Activated CD4-positive, alpha-beta memory T cell treated with anti-CD3 and anti-CD28 coated beads, Interleukin-2, amount 10 ng/mL, durations not matched to agents 7 days and 5 days (primary cell): ENCODE measurements around the gene NADK2. TPM values are rescaled to one million over a fixed set of nuclear protein-coding genes. Genes with fewer than 3 reads are reported as not detected.
"Not testable (repeated sequence)": the region's sequence is repeated elsewhere in the genome, so short reads cannot be mapped to it uniquely, and the experiment has no call there.

Experiments
- CTCF ChIA-PET: fragments of 350-600 bp; sonication (Branson Sonifier 250); formaldehyde crosslinking; loops from one replicate; lab custom pipeline; 2021; ENCODE audit warnings: antibody characterized with exemption, inconsistent platforms; lab: Charles Lee
- POLR2A ChIA-PET: fragments of 350-600 bp; sonication (Branson Sonifier 250); formaldehyde crosslinking; loops from one replicate; lab custom pipeline; 2021; ENCODE audit warnings: antibody characterized with exemption; lab: Charles Lee
- DNase-seq: peaks from one replicate; pipeline ENCODE4 v3.0.0-alpha.2; 2020
- H3K27ac Mint-ChIP-seq: one replicate; pipeline ENCODE4 v1.8.0; 2021; ENCODE audit warnings: mild to moderate bottlenecking, mixed read lengths
- H3K27me3 Mint-ChIP-seq: one replicate; pipeline ENCODE4 v1.8.0; 2021; ENCODE audit warnings: mixed read lengths
- H3K36me3 Mint-ChIP-seq: one replicate; pipeline ENCODE4 v1.8.0; 2021; ENCODE audit warnings: low read depth, mixed read lengths
- H3K4me1 Mint-ChIP-seq: one replicate; pipeline ENCODE4 v1.8.0; 2021; ENCODE audit warnings: mixed read lengths
- H3K4me3 Mint-ChIP-seq: one replicate; pipeline ENCODE4 v1.8.0; 2021; ENCODE audit warnings: mild to moderate bottlenecking, mixed read lengths
- H3K9me3 Mint-ChIP-seq: one replicate; pipeline ENCODE4 v1.8.0; 2021; ENCODE audit warnings: mixed read lengths
- total RNA-seq, 2 experiments: library from RNA; stranded (reverse); gene quantifications; one replicate each; pipeline ENCODE4 v1.2.3, GENCODE V29; 2021

Gene NADK2, protein sequence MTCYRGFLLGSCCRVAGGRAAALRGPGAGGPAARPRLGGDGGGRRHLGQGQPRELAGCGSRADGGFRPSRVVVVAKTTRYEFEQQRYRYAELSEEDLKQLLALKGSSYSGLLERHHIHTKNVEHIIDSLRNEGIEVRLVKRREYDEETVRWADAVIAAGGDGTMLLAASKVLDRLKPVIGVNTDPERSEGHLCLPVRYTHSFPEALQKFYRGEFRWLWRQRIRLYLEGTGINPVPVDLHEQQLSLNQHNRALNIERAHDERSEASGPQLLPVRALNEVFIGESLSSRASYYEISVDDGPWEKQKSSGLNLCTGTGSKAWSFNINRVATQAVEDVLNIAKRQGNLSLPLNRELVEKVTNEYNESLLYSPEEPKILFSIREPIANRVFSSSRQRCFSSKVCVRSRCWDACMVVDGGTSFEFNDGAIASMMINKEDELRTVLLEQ
- 10 to 100 TPM; 15.8 to 16.2 TPM for total RNA-seq

DNA sequence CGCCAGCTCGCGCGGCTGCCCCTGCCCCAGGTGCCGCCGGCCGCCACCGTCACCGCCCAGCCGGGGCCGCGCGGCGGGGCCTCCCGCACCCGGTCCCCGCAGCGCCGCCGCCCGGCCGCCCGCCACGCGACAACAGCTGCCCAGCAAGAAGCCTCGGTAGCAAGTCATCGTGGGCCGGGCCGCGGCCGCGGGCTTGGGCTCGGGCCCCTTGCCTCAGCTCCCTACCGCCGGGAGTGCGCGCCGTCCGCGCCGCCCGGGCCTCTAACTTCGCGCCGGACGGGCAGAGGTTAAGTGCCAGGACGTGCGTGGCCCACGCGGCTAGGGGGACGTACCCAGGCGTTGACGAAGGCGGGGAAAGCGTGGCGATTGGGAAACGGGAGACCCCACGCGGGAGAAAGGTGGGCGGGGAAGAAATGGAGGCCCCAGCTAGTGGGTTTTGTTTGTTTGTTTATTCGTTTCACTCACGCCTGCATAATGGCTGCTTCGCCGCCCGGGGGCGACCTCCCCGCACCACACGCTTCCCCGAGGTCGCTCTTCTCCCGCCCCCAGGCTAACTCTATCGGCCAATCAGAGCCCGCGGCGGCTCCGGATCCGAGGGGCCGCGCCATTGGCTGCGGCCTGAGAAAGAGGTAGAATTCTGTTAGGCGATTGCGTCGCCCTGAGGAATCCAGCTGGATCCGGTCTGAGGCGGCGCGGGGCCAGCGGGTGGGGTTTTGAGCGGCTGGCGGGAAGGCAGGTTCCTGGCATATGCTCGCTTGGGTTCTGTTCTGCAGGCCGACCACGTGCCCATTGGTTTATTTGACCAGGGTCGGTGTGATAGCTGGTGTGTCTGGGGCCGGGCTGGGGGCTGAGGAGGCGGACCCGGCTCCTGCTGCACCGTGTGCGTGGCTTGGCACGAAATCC lies at the start of gene NADK2:
TSS of gene NADK2 (minus strand) at position 295 of the 903 bp plus-strand sequence. CDS start at position 168, 127 bp downstream.
- Mint-ChIP-seq H3K4me3 (peak within 1 kb of the TSS; percentile 87), H3K4me1 (peaks cover 37% of the 10 kb centered on the region), H3K9me3 (no peaks in the 10 kb centered on the region), H3K27ac (peak within 1 kb of the TSS; percentile 81), H3K36me3 (no peaks in the 10 kb centered on the region), H3K27me3 (no peaks in the 10 kb centered on the region)
- POLR2A ChIA-PET, result interaction anchor here (0.5 to 5.8 kb wide), 25 partner anchors 10 to 1326 kb away, joined by 3 to 80 read pairs (median 3); partner anchors contain the start of genes BRIX1, DNAJC21, LMBRD2 and NIPBL
- CTCF ChIA-PET, result interaction anchor here (0.7 to 2.8 kb wide), 22 partner anchors 9 to 454 kb away, joined by 3 to 34 read pairs (median 4); partner anchors contain the start of genes LMBRD2, RANBP3L and SKP2
- DNase-seq, result peak; percentile 95

DNA sequence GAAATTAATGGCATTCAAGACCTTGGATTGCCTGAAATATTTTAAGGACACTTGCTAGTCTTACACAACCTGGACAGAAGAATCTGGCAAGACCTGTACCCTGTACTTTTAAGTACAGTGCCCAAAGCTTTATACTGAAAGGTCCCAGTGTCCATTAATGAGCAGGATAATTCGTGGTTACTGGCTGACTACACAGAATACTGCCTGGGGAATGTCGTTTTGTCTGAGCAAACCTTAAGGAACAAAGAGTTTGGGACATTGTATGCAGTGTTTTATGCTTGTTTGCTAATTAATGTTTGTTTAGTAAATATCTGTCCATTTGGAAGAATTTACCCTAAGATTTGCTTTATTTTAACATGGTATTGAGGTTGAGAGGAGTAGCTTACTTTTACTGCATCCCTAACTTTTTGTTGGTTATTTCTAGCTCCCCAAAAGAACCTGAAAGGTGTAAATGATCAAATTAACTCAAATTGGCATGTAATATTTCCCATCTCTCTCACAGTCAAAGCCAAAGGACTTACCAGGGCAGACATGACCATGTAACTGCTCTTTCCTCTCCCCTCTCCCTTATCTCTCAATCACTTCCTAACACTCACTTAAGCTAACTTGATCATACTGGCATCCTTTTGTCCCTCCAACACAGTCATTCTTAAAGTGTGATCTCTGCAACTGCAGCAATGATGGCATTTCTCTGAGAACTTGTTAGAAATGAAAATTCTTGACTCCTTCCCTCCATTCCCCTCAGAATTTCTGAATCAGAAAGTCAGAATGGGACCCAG lies 44.3 kb upstream of the NADK2 start:
- CTCF ChIA-PET, result no interaction called here
- no peak overlapping the region for H3K4me3 Mint-ChIP-seq
- POLR2A ChIA-PET, result no interaction called here
- H3K27ac Mint-ChIP-seq, result no peak overlapping the region
- no peaks in the 10 kb centered on the region for H3K9me3 Mint-ChIP-seq
- no peaks in the 10 kb centered on the region for H3K4me1 Mint-ChIP-seq
- peaks cover 15% of the 10 kb centered on the region for H3K27me3 Mint-ChIP-seq
- H3K36me3 Mint-ChIP-seq, result no peaks in the 10 kb centered on the region
- DNase-seq, result no peak

DNA sequence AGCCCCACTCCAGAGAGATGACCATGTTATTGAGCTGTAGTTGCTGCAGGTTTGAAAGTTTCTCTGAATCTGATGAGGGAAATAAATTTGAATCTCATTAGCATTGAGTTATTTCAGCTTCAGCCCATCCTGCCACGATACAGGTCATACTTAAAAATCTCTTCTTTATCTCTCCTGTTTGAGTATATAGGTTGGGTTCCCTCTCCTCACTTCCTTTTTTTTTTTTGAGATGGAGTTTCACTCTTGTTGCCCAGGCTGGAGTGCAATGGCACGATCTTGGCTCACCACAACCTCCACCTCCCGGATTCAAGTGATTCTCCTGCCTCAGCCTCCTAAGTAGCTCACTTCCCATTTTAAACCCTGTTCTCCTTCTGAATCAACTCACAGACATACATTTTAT lies 42.0 kb upstream of the NADK2 start:
- DNase-seq, POLR2A ChIA-PET, H3K4me1 Mint-ChIP-seq, H3K9me3 Mint-ChIP-seq, H3K4me3 Mint-ChIP-seq, H3K36me3 Mint-ChIP-seq, H3K27ac Mint-ChIP-seq: not testable (repeated sequence)
- H3K27me3 Mint-ChIP-seq, result peaks cover 21% of the 10 kb centered on the region
- CTCF ChIA-PET, result interaction anchor here (0.7 kb wide), 1 partner anchor 14 kb away, joined by 3 read pairs; no protein-coding TSS in a partner anchor

DNA sequence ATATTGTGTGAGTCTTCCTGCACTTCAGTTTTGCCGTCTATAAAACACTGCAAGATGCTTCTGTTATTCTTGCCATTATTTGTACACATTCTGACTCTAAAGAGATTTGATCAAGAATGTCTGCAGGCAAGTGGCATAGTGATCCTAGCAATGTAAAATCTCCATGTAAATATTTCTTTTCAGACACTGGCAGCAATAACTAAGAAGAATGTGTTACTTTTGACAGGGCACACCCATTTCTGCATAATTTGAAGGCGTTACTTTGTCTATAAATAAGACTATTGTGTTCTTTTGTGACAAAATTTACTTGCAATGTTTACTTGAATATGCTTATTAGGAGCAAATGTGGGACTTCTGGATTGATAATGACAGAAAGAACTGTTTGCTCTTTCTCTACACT lies 39.9 kb upstream of the NADK2 start:
- no peak overlapping the region for H3K27ac Mint-ChIP-seq
- DNase-seq, result no peak
- no peaks in the 10 kb centered on the region for H3K4me1 Mint-ChIP-seq
- H3K27me3 Mint-ChIP-seq, result peaks cover 27% of the 10 kb centered on the region
- no peak overlapping the region for H3K4me3 Mint-ChIP-seq
- H3K9me3 Mint-ChIP-seq, result no peaks in the 10 kb centered on the region
- no peaks in the 10 kb centered on the region for H3K36me3 Mint-ChIP-seq
- POLR2A ChIA-PET, result no interaction called here
- CTCF ChIA-PET, result interaction anchor here (1.1 kb wide), 1 partner anchor 16 kb away, joined by 5 read pairs; no protein-coding TSS in a partner anchor

DNA sequence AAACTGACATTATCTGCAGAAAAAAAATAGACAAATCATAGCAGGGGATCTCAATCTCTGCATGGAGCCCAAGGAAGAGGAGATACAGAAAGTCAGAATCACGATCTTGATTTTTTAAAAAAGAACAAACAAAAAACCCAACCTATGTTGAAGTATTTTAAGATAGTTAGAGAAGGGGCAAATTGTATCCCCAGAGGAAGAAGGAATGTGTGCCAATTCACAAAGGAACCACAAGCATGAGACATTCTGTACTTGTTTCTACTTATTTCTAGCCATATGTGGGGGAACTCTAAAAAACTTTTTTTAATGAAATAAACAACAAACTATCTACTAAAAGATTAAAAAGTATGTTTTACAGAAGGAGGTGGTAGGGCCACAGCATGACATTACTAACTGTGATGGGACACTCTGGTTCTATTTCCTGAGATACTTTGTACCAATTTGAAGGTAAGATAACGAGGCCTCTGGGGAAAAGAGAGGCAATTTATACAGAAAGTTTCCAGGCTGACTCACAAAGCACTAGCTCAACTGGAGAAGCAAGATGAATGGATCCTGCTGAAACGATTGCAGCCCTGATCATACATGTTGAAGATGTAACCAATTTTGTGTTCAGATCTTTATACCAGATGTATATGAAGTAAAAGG lies 37.5 kb upstream of the NADK2 start:
- Mint-ChIP-seq H3K27me3 (peaks cover 23% of the 10 kb centered on the region), H3K9me3 (no peaks in the 10 kb centered on the region), H3K36me3 (no peaks in the 10 kb centered on the region), H3K4me3 (no peak overlapping the region), H3K27ac (no peak overlapping the region), H3K4me1 (no peaks in the 10 kb centered on the region)
- CTCF ChIA-PET, result no interaction called here
- no peak for DNase-seq
- POLR2A ChIA-PET, result no interaction called here

DNA sequence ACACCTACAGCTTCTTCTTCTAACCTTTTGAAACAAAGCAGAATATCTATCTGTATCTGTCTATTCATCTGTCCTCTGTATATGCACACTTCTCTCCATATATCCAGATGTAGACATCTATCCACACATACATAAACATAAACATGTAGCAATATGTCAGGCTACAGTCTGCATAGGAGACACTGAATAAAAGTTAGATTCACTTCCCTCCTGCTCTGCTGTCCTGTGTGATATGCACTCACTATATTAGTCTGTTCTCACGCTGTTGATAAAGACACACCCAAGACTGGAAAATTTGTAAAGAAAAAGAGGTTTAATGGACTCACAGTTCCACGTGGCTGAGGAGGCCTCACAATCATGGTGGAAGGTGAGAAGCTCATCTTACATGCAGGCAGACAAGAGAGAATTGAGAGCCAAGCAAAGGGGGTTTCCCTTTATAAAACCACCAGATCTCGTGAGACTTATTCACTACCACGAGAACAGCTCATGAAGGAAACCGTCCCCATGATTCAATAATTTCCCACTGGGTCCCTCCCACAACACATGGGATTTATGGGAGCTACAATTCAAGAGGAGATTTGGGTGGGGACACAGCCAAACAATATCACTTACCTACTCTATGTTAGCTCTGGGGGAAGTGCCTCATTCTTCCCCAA lies 35.9 kb upstream of the NADK2 start:
- POLR2A ChIA-PET, result no interaction called here

DNA sequence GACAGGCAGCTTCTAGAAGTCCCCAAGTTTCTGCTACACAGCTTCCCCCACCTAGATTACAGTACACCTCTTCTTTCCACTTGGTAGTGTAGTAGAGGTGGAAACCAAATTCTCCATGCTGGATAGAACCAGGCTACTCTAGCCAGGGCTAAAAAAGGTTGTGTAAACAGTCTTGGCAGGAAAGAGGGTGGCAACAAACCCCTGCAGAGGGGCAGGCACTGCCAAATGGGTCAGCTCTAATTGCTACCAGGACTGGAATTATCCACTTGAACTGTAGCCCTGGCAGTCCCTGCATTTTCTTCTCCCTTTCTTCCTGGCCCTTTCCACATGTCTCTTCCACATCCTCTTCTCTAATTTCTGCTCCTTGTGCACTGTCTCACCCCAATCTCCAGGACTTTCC lies 35.1 kb upstream of the NADK2 start:
- peaks cover 20% of the 10 kb centered on the region for H3K27me3 Mint-ChIP-seq
- no peaks in the 10 kb centered on the region for H3K9me3 Mint-ChIP-seq
- POLR2A ChIA-PET, result no interaction called here
- H3K4me3 Mint-ChIP-seq, result no peak overlapping the region
- H3K36me3 Mint-ChIP-seq, result no peaks in the 10 kb centered on the region
- H3K27ac Mint-ChIP-seq, result no peak overlapping the region
- DNase-seq, result no peak
- CTCF ChIA-PET, result interaction anchor here (1.0 to 1.2 kb wide), 2 partner anchors 12 to 29 kb away, joined by 4 to 6 read pairs; no protein-coding TSS in a partner anchor
- H3K4me1 Mint-ChIP-seq, result no peaks in the 10 kb centered on the region

More for the DNA sequence above, 35.9 kb upstream of the NADK2 start:
- H3K36me3 Mint-ChIP-seq, result no peaks in the 10 kb centered on the region
- H3K9me3 Mint-ChIP-seq, result no peaks in the 10 kb centered on the region
- H3K4me3 Mint-ChIP-seq, result no peak overlapping the region
- H3K4me1 Mint-ChIP-seq, result no peaks in the 10 kb centered on the region
- H3K27me3 Mint-ChIP-seq, result peaks cover 20% of the 10 kb centered on the region
- DNase-seq, result no peak
- CTCF ChIA-PET, result interaction anchor here (1.0 to 1.2 kb wide), 2 partner anchors 12 to 28 kb away, joined by 4 to 6 read pairs; no protein-coding TSS in a partner anchor
- no peak overlapping the region for H3K27ac Mint-ChIP-seq

DNA sequence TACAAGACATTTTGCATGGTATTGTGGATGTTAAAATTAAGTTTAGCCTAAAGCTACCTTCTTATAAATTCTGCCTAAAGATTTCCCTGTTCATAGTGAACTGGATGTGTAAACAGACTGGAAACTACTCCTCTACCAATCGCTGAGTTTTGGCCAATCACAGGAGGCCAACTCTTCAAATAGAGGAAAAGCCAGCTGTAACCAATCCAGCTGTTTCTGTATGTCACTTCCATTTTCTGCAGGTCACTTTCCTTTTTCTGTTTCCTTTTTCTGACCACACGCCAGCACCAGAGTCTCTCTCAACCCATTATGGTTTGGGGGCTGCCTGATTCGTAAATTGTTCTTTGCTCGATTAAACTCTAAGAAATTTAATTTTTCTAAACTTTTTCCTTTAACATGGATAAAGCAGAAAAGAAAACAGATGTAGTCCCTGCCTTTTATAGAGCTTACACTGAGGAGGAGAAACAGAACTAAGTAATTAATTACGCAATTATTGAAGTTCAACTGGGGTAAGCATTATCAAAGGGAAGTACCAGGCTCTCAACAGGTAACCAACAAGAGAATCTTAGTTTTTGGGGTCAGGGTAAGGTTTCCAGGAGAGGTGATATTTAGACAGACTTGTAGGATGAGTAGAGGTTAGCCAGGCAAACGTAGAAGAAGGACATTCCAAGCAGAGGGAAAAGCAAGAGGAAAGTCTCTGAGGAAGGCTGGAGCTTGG lies 32.2 kb upstream of the NADK2 start:
- POLR2A ChIA-PET, result no interaction called here
- Mint-ChIP-seq H3K4me1 (no peaks in the 10 kb centered on the region), H3K27me3 (peaks cover 22% of the 10 kb centered on the region), H3K36me3 (no peaks in the 10 kb centered on the region), H3K4me3 (no peak overlapping the region), H3K9me3 (no peaks in the 10 kb centered on the region), H3K27ac (no peak overlapping the region)
- CTCF ChIA-PET, result interaction anchor here (1.1 kb wide), 1 partner anchor 124 kb away, joined by 3 read pairs; no protein-coding TSS in a partner anchor
- no peak for DNase-seq

DNA sequence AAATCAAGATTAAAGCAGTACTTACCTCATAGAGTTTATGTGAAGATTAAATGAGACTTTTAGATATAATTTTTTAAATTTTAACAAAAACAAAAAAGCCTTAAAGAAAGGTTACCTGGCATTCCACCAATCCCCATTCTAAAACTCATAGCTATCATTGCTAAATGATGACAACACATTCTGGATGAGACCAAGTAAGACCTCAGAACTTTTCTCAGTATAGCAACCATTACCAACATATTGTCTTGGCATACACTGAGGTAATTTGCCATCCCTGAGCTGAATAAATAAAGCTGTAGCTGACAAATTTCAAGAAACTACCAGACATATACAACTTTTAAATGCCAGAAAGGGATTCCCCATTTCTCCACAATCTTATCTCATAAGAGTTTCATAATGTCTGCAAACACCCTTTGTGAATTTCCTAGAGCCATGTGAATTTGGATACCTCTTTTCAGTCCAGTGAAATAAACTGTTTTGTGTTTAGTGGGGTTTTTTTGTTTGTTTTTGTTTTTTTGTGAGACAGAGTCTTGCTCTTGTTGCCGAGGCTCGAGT lies 30.5 kb upstream of the NADK2 start:
- Mint-ChIP-seq H3K27ac (no peak overlapping the region), H3K4me1 (no peaks in the 10 kb centered on the region), H3K9me3 (no peaks in the 10 kb centered on the region), H3K27me3 (peaks cover 19% of the 10 kb centered on the region), H3K4me3 (no peak overlapping the region), H3K36me3 (no peaks in the 10 kb centered on the region)
- DNase-seq, result no peak
- POLR2A ChIA-PET, result no interaction called here
- CTCF ChIA-PET, result interaction anchor here (1.0 to 1.5 kb wide), 2 partner anchors 10 to 193 kb away, joined by 3 read pairs; no protein-coding TSS in a partner anchor

DNA sequence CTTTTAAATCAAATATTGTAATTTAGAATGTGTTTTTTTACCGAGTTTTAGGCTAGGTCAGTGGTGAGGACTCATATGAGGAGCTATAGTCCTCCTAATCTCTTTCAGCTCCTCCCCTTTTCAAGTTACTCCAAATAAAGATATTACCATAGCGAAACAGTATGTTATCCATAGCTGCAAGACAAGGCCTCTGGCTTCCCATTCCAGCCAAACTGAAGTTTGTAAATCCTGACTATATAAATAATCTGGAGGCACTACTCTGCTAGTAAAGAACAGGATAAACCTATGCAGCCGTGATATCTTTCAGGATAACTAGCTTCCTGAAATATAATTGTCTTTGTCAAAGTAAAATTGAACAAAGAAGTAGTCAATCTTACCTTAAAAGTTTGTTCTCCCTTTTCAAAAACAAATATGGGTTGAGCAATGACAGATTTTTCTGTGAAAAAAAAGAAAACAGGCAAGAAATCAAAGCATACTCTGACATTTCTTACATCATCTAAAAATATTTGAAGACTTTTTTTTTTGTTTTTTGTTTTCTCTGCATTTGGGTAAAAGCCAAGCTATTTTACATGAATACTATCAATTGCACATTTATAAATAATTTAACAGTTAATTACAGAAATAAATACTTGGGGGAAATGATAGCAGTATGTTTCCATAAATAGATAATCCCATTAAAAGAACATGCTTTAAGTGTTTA lies 29.3 kb upstream of the NADK2 start:
- DNase-seq, result no peak
- Mint-ChIP-seq H3K36me3 (no peaks in the 10 kb centered on the region), H3K4me1 (no peaks in the 10 kb centered on the region), H3K27ac (no peak overlapping the region), H3K27me3 (peaks cover 20% of the 10 kb centered on the region), H3K9me3 (no peaks in the 10 kb centered on the region), H3K4me3 (no peak overlapping the region)
- ChIA-PET CTCF (no interaction called here), POLR2A (no interaction called here)
